BE2C (cell line): Measurements from ENCODE around the gene SLC7A4.
"Not testable (repeated sequence)": the region's sequence is repeated elsewhere in the genome, so short reads cannot be mapped to it uniquely, and the experiment has no call there.

Source experiments
- DNase-seq: peaks from one replicate; pipeline ENCODE4 v3.0.0-alpha.2; 2020
- H3K27me3 ChIP-seq: fragments of 250-450 bp; sonication (Bioruptor Pico); 2 replicates; pipeline ENCODE4 v1.5.1; 2020; ENCODE audit warnings: mild to moderate bottlenecking
- H3K36me3 ChIP-seq: fragments of 250-450 bp; sonication (Bioruptor Pico); 2 replicates; pipeline ENCODE4 v1.5.1; 2020; ENCODE audit warnings: mild to moderate bottlenecking
- H3K4me1 ChIP-seq: fragments of 250-450 bp; sonication (Bioruptor Pico); 2 replicates; pipeline ENCODE4 v1.5.1; 2020
- H3K4me3 ChIP-seq: 2 replicates; pipeline ENCODE4 v1.5.1; 2011; ENCODE audit warnings: low read depth, low read length
- H3K9me3 ChIP-seq: fragments of 250-450 bp; sonication (Bioruptor Pico); 2 replicates; pipeline ENCODE4 v1.5.1; 2020
- TF ChIP-seq, protein P1 (sequence below): IDR thresholded peaks from 2 replicates; pipeline ENCODE4 v1.5.1; 2012; ENCODE audit warnings: mild to moderate bottlenecking, low read depth, low read length

SLC7A4 gene

DNA sequence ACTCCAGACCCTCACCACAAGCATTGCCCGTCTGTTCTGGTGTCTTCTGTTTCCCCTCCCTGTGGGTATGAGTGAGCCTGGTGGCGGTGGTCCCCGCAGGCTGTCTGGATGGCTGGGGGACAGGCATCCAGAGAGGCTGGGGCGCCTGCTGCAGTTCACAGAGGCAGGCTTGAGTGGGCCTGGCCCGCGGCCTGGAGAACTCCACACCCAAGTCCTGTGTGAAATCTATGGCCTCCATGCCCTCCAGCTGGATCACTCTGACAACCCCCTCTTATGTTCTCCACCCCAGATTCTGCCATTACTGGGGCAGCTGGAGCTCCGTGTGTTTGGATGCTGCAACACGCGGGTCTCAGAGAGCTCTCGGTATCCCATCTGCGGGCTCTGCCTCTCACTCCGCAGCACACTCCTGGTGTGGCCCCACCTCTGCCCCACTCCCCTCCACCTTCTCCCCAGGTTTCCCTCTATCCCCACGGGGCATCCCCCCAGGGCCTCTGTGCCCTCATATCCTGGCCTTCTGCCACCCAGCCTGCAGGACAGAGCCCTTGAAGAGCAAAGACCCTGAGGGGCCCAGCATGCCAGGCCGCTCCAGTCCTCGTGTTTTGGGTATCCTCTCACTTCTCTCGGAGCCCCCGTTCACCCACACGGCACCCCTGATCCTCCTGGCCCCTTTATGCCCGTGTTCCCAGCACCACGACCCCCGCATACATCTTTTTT is 44.7 kb upstream of the SLC7A4 start:
- Histone ChIP-seq H3K4me1 (no peaks in the 10 kb centered on the region), H3K4me3 (no peak overlapping the region), H3K9me3 (no peaks in the 10 kb centered on the region), H3K27me3 (no peaks in the 10 kb centered on the region), H3K36me3 (no peaks in the 10 kb centered on the region)
- TF ChIP-seq, protein P1, sequence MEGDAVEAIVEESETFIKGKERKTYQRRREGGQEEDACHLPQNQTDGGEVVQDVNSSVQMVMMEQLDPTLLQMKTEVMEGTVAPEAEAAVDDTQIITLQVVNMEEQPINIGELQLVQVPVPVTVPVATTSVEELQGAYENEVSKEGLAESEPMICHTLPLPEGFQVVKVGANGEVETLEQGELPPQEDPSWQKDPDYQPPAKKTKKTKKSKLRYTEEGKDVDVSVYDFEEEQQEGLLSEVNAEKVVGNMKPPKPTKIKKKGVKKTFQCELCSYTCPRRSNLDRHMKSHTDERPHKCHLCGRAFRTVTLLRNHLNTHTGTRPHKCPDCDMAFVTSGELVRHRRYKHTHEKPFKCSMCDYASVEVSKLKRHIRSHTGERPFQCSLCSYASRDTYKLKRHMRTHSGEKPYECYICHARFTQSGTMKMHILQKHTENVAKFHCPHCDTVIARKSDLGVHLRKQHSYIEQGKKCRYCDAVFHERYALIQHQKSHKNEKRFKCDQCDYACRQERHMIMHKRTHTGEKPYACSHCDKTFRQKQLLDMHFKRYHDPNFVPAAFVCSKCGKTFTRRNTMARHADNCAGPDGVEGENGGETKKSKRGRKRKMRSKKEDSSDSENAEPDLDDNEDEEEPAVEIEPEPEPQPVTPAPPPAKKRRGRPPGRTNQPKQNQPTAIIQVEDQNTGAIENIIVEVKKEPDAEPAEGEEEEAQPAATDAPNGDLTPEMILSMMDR: no peak
- no peak for DNase-seq

DNA sequence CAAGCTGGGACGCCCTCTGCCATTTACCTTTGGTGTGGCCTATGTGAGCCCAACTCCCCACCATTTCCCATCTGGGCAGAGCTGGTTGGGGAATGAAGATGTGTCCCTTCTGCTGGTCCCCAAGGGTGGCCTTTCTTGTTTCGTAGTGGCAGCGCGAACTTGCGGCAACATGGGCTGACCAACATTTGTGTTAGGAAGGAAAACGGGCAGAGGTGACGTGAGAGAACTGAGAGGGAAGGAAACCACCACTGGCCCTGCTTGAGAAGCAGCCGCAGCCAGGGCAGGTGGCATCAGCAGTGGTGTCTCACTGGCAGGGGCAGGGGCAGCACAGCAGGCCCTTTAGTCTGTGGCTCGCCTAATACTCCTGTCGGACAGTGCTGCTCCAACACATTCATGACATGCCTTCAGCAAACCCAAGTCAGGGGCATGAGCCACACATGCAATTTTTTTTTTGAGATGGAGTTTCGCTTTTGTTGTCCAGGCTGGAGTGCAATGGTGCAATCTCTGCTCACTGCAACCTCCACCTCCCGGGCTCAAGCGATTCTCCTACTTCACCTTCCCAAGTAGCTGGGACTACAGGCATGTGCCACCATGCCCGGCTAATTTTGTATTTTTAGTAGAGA is 43.3 kb upstream of the SLC7A4 start:
- Histone ChIP-seq H3K4me3 (no peak overlapping the region), H3K4me1 (no peaks in the 10 kb centered on the region), H3K36me3 (no peaks in the 10 kb centered on the region), H3K27me3 (no peaks in the 10 kb centered on the region), H3K9me3 (no peaks in the 10 kb centered on the region)
- TF ChIP-seq, protein P1: no peak
- DNase-seq: no peak

DNA sequence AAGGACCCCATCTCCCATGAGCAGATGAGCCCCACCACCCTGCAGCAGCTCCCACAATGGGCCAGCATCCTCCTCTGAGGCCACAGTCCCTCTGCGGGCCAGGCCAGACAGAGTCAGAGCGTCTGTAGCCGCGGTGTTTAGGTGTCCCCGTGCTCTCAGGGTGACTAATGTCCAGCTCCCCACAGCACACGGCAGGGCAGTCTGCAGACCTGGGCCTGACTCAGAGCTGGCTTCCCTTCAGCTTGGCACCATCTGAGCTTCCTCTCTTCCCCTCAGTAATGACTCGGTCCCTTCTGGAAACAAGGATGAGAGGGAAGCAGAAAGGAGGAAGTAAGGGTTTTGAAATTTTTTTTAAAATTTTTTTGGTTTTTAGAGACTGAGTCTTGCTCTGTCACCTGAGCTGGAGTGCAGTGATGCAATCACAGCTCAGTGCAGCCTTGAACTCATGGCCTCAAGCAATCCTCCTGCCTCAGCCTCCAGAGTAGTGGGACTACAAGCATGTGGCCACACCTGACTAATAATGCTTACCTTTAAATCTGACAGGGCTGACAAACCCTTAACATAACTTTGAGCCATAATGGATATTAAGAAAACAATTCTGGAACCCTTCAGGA is 41.8 kb upstream of the SLC7A4 start:
- H3K4me1 ChIP-seq: no peaks in the 10 kb centered on the region
- no peaks in the 10 kb centered on the region for H3K36me3 ChIP-seq
- no peak overlapping the region for H3K4me3 ChIP-seq
- TF ChIP-seq, protein P1: no peak
- no peak for DNase-seq
- H3K27me3 ChIP-seq: no peaks in the 10 kb centered on the region
- no peaks in the 10 kb centered on the region for H3K9me3 ChIP-seq

DNA sequence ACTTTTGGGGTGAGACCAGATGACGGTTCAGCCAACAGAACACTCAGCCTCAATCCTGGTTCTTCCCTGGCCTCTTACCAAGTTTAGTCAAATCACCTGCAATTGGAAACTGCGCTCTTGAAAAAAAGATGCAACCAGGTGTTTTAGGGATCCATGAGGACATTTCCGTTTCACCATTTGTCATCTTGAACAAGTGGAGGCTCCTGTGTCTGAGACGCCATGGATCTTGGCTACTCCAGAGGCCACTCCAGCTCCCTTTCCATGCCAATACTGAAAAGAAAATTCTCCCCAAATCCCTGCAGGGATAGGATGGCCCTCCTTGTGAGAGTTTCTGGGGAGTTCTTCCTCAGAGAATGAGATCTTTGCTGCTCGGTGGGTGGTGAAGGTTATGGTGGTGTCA is 41.1 kb upstream of the SLC7A4 start:
- Histone ChIP-seq H3K27me3 (no peaks in the 10 kb centered on the region), H3K4me1 (no peaks in the 10 kb centered on the region), H3K4me3 (no peak overlapping the region), H3K36me3 (no peaks in the 10 kb centered on the region), H3K9me3 (no peaks in the 10 kb centered on the region)
- DNase-seq: no peak
- TF ChIP-seq, protein P1: no peak

DNA sequence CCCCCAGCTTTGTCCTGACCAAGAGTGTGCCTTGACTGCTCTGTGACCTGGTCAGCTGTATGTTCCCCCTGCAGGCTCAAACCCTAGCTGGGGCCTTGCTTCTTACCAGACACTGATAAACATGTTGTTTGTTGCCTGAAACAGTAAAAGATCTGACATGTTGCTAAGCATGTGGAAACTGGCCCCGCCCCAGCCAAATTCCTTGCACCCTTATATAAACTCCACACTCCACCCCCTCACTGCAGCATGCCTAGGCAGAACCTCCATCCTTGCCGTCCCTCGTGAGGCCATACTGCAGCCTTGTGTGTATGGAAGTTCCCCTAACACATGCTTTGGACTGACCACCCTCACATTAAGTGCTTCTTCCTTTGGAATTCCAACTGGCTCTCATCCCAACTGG is 40.7 kb upstream of the SLC7A4 start:
- Histone ChIP-seq H3K4me3 (no peak overlapping the region), H3K27me3 (no peaks in the 10 kb centered on the region), H3K4me1 (no peaks in the 10 kb centered on the region), H3K36me3 (no peaks in the 10 kb centered on the region), H3K9me3 (no peaks in the 10 kb centered on the region)
- TF ChIP-seq, protein P1: no peak
- no peak for DNase-seq

DNA sequence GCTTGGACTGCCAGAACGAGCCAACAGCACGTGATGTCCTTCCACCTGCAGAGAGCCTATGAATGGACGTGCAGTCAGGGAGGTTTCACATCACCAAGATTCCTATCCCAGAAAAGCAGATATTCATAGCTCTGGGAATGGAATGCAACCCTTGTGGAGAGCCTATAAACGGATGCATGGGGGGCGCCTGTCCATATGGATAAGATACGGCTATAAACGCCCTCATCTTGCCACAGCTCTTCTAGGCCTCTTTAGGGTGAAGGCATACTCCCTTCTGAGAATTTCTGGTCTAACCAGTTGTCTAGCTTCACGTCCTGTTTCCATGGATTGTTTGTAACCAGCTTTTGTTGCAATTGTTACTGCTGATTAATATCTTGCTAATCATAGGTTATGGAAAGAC is 39.4 kb upstream of the SLC7A4 start:
- not testable (repeated sequence) for H3K27me3 ChIP-seq, H3K36me3 ChIP-seq, H3K4me3 ChIP-seq, DNase-seq, H3K9me3 ChIP-seq, H3K4me1 ChIP-seq
